ENCODE data around the gene ASTN1.

ASTN1 gene

DNA sequence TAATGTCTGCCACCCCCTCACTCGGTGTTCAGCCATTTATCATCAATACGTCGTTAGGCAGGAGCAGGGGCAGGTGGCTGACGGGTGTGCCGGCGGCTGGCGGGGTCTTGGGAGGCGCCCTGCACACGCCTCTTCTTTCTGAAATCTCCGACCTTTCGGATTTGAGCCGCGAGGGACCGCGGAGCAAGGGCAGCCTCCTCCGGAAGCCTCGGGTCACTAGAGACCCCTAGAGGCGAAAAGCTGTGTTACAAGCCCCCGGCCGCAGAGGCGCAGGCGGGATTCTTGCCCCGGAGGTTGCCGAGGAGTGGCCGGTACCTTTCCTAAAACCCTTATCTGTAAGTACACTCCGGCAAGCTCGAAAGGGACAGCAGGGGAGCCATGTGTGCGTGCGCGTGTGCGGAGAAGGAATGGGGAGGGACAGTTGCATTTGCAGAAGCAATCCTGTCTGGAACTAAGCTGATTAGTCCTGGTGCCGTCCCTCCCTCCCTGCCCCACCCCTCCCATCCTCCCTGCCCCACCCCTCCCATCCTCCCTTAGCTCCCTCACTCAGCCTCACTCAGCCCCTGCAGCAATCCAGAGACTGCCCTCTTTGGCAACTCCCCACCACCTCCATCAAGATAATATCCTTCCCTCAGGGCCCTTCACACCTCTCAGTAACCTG is 17.2 kb upstream of the ASTN1 start:
- H3K9ac ChIP-seq (ENCODE audit: low read length), result no peak overlapping the region
- H3K4me3 ChIP-seq (ENCODE audit: low read length), result no peak overlapping the region
- H3K36me3 ChIP-seq (ENCODE audit: control insufficient read depth, insufficient read depth, low read length), result no peaks in the 10 kb centered on the region

DNA sequence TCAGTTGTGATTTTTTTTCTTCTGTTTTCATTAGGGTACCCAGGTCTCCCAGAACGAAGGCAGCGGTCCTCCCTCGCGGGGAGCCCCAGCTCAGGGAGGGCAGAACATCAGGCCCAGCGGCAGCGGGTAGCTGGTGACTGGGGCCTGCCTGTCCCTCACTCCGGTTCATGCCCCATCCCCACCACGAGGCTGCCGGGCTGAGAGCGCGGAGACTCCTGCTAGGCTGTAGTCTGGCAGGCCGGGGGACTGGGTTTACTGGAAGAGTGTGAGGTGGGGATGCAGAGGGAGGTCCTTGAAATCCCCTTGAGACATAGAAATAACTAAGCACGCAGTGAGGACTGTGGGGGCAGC is 16.7 kb upstream of the ASTN1 start:
- H3K9ac ChIP-seq (ENCODE audit: low read length), result no peak overlapping the region
- H3K36me3 ChIP-seq (ENCODE audit: control insufficient read depth, insufficient read depth, low read length), result no peaks in the 10 kb centered on the region
- no peaks in the 10 kb centered on the region for H3K4me1 ChIP-seq (ENCODE audit: control insufficient read depth, insufficient read depth, low read length)
- H3K27me3 ChIP-seq (ENCODE audit: control insufficient read depth, insufficient read depth, low read length), result no peaks in the 10 kb centered on the region
- no peak overlapping the region for H3K27ac ChIP-seq (ENCODE audit: low read depth, low read length)
- H3K4me3 ChIP-seq (ENCODE audit: low read length), result no peak overlapping the region

More for the DNA sequence above, 17.2 kb upstream of the ASTN1 start:
- Histone ChIP-seq H3K27ac (ENCODE audit: low read depth, low read length) (no peak overlapping the region), H3K4me1 (ENCODE audit: control insufficient read depth, insufficient read depth, low read length) (no peaks in the 10 kb centered on the region), H3K27me3 (ENCODE audit: control insufficient read depth, insufficient read depth, low read length) (no peaks in the 10 kb centered on the region)

DNA sequence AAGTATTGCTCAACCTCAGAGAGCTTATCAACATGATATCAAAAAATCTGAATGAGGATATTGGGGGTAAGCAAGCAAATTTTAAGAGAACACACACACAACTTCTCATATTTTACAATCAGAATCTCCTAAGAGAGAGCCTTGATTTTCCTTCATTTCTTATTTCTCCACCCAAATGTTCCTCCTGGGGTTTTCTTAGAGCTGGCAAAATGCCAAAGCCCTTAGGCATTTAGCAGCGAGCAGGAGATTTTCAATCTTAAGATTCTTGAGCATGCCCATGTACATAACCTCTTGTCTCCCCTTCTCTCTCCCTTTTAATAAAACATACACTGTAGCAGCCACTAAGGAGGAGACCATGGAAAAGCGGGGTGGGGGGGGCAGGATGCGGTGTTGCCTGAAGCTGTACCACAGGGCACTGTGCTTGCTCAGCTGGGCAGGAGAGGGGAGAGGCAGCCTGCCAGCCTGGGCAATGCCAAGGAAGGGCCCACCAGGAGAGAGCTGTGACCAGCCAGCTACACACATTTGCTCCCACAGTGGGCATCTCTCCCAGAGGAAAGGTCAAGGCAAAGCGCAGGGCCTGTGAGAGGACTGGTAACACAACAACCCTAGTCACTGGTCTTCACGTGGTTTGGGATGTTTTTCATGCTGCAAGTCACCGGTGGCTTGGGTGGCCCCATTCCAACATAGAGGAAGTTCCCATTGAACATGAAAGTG is 10.6 kb upstream of the ASTN1 start:
- H3K9ac ChIP-seq (ENCODE audit: low read length), result no peak overlapping the region

DNA sequence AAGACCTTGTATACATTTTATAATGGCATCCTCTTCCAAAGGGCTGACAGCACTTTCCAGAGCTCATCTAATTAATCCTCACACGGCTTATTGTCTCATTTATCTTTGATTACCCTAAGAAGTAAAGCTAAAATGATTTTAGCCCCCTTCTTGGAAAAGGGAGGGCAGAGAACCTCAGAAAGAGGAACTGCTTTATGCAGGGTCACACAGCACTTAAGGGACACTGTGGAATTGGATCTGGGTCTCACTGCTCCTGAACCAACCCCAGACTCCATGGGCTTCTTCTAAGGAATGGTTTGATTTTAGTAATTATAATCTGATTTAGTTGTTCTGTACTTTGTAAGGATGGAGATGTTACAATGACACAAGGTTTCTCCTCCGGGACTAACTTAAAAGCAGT is 9.5 kb upstream of the ASTN1 start:
- Histone ChIP-seq H3K27me3 (ENCODE audit: control insufficient read depth, insufficient read depth, low read length) (peaks cover 10% of the 10 kb centered on the region), H3K9ac (ENCODE audit: low read length) (no peak overlapping the region), H3K4me3 (ENCODE audit: low read length) (no peak overlapping the region), H3K36me3 (ENCODE audit: control insufficient read depth, insufficient read depth, low read length) (no peaks in the 10 kb centered on the region), H3K27ac (ENCODE audit: low read depth, low read length) (no peak overlapping the region), H3K4me1 (ENCODE audit: control insufficient read depth, insufficient read depth, low read length) (no peaks in the 10 kb centered on the region)

More for the DNA sequence above, 10.6 kb upstream of the ASTN1 start:
- no peak overlapping the region for H3K4me3 ChIP-seq (ENCODE audit: low read length)
- no peaks in the 10 kb centered on the region for H3K4me1 ChIP-seq (ENCODE audit: control insufficient read depth, insufficient read depth, low read length)
- H3K27me3 ChIP-seq (ENCODE audit: control insufficient read depth, insufficient read depth, low read length), result peaks cover 10% of the 10 kb centered on the region
- H3K36me3 ChIP-seq (ENCODE audit: control insufficient read depth, insufficient read depth, low read length), result no peaks in the 10 kb centered on the region
- H3K27ac ChIP-seq (ENCODE audit: low read depth, low read length), result no peak overlapping the region

DNA sequence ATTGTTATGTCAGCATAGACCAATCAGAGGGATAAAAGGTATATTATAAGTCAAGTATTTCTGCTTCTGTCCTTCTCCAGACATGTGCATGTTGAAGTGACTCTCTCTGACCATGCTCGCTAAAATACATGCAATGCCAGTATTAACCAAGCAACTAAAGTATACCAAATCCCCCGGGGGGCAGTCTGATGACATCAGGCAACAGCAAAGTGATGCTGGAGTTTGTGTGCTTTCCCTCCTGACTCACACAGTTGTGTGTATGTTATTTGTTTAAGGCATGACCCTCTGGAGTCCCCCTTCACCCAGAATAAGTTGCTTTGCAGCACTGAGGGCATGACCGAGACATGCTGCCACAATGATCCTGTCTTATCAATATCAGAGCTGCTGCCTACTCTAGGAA is 8.4 kb upstream of the ASTN1 start:
- no peaks in the 10 kb centered on the region for H3K36me3 ChIP-seq (ENCODE audit: control insufficient read depth, insufficient read depth, low read length)
- peaks cover 10% of the 10 kb centered on the region for H3K27me3 ChIP-seq (ENCODE audit: control insufficient read depth, insufficient read depth, low read length)
- no peak overlapping the region for H3K9ac ChIP-seq (ENCODE audit: low read length)
- H3K4me1 ChIP-seq (ENCODE audit: control insufficient read depth, insufficient read depth, low read length), result no peaks in the 10 kb centered on the region
- no peak overlapping the region for H3K27ac ChIP-seq (ENCODE audit: low read depth, low read length)
- no peak overlapping the region for H3K4me3 ChIP-seq (ENCODE audit: low read length)

DNA sequence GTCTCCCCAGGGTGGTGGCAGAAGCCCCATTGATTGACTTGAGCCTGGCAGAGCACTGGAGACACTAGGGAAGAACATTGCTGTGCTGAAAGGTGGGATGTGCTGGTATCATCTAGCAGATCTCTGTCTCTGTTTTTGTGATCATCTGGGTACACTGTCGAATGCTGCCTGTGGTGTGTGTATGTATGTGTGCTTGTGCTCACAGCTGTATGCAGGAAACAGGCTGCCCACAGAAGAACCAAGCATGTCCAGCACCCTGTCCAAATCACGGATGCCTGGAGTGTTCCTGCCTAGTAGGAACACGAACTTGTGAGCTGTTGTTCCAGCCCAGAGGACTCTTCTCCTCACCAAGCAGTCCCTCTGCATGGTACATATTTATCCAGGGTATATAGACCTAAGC is 7.8 kb upstream of the ASTN1 start:
- no peaks in the 10 kb centered on the region for H3K4me1 ChIP-seq (ENCODE audit: control insufficient read depth, insufficient read depth, low read length)
- no peak overlapping the region for H3K27ac ChIP-seq (ENCODE audit: low read depth, low read length)
- no peaks in the 10 kb centered on the region for H3K36me3 ChIP-seq (ENCODE audit: control insufficient read depth, insufficient read depth, low read length)
- H3K27me3 ChIP-seq (ENCODE audit: control insufficient read depth, insufficient read depth, low read length), result peaks cover 10% of the 10 kb centered on the region
- no peak overlapping the region for H3K9ac ChIP-seq (ENCODE audit: low read length)
- no peak overlapping the region for H3K4me3 ChIP-seq (ENCODE audit: low read length)

DNA sequence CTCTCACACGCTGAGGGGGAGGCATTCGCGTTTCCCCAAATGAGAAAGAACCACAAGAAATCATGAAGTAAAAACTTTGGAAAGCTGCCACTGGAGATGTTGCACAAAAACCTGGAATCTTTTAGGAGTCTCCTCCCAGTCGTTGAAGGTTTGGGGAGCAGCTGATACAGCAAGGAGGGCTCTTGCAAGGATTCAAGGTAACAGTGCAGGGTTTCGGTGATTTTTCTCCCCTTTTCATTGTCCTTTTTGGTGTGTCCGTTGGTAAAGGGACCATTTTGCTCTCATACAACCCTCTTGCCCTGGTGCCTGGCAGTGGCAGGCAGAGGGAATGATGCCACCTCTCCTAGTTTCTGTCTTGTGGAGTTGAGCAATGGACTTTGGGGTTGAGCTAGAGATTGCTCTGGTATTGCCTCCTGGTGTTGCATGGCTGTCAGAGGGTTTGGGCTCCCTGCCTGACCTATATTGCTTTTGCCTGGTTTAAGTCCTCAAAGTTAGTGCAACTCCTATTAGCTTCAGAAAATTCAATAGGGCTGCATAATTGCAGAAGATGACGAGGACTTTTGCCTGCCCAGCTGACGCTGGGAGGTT is 7.1 kb upstream of the ASTN1 start:
- H3K4me3 ChIP-seq (ENCODE audit: low read length), result no peak overlapping the region

DNA sequence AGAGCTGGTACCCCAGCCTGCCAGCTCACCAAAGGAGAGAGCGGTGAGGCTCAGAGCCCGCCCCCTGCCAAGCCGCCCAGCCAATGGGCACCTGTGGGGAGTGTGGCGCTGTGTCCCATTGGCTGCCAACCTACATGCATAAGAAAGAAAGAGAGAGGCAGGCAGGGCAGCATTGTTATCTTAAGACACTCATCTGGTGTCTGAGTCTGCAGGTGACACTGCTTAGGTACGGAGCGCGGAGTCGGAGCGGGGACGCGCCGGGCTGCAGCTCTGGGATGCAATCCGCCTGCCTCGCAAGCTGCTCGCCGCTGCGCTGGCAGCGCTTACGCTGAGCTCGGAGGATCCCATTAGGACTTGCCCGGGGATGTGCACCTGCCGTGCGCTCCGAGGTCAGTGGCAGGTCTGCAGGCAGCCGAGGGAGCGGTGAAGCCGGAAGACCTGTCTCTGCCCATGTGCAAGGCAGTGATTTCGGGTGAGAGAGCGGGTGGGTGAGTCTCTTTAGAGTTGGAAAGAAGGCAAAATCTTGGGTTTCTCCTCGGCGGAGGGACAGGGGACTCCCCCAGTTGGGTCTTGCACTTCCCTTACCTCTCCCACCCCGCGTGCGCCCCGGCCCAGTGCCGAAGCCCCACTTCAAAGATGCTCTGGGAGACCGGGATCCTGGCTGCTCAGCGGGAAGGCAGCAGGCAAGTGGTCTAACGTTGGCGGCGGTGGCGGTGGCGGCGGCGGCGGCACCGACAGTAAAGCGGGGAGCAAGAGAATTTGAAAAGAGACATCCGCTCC is 6.4 kb upstream of the ASTN1 start, which contains the start of gene BRINP2:
Gene BRINP2, plus strand, starts transcription at position 203 of the 780 bp plus-strand sequence. CDS start 58,919 bp downstream, outside the sequence.
- peak within 1 kb of the TSS; percentile 50 for H3K4me3 ChIP-seq (ENCODE audit: low read length)
- no peaks in the 10 kb centered on the region for H3K4me1 ChIP-seq (ENCODE audit: control insufficient read depth, insufficient read depth, low read length)
- H3K36me3 ChIP-seq (ENCODE audit: control insufficient read depth, insufficient read depth, low read length), result no peaks in the 10 kb centered on the region
- peaks cover 10% of the 10 kb centered on the region for H3K27me3 ChIP-seq (ENCODE audit: control insufficient read depth, insufficient read depth, low read length)
- H3K9ac ChIP-seq (ENCODE audit: low read length), result no peak within 1 kb of the TSS
- H3K27ac ChIP-seq (ENCODE audit: low read depth, low read length), result no peak within 1 kb of the TSS

More for the DNA sequence above, 7.1 kb upstream of the ASTN1 start:
- Histone ChIP-seq H3K27me3 (ENCODE audit: control insufficient read depth, insufficient read depth, low read length) (peaks cover 10% of the 10 kb centered on the region), H3K4me1 (ENCODE audit: control insufficient read depth, insufficient read depth, low read length) (no peaks in the 10 kb centered on the region), H3K36me3 (ENCODE audit: control insufficient read depth, insufficient read depth, low read length) (no peaks in the 10 kb centered on the region), H3K9ac (ENCODE audit: low read length) (no peak overlapping the region), H3K27ac (ENCODE audit: low read depth, low read length) (no peak overlapping the region)

DNA sequence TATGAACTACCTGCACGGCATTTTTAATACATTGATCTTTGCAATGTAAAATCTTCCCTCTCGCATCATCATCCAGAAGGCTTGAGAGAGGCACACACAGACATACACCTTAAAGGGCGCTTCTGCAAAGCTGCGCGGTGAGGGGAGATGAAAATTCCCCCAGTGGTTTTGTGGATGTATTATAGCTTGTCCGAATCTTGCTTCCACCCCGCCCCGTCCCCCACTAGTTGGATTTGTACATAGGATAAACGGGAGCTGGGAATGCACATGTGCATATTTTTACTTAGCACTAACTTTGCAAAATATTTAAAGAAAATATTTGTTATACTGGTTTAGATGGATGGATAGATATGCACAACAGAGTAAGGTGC is 542 bp upstream of the ASTN1 start:
- Histone ChIP-seq H3K27ac (ENCODE audit: low read depth, low read length) (no peak overlapping the region), H3K9ac (ENCODE audit: low read length) (no peak overlapping the region), H3K27me3 (ENCODE audit: control insufficient read depth, insufficient read depth, low read length) (peaks cover 4% of the 10 kb centered on the region), H3K36me3 (ENCODE audit: control insufficient read depth, insufficient read depth, low read length) (no peaks in the 10 kb centered on the region), H3K4me3 (ENCODE audit: low read length) (no peak overlapping the region), H3K4me1 (ENCODE audit: control insufficient read depth, insufficient read depth, low read length) (no peaks in the 10 kb centered on the region)

DNA sequence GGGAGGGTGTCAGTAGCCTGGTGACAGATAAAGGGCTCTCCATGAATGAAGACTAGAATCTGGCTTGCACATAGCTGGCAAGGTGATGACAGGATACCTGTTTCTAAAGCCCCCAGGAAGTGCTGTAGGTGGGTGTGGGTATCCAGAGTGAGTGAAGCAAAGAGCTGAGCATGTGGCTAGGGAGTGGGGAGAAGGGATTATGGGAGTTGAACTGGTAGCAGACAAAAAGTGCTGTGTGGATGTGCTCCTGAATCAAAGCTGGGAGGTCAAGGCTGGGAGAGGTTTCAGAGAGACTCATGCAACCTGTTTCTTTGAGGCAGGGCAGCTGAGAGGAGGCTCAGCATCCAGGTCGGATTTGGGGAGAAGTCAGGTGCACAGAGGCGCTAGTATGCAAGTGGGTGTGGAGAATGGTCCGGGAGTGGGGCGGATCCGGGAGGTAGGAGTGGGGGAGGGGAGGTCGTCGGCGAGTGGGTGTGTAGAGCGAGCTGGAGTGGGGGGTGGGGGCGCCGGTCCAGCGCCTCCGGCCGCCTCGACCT is 600 bp downstream of the ASTN1 start:
- Histone ChIP-seq H3K27me3 (ENCODE audit: control insufficient read depth, insufficient read depth, low read length) (peaks cover 4% of the 10 kb centered on the region), H3K4me1 (ENCODE audit: control insufficient read depth, insufficient read depth, low read length) (no peaks in the 10 kb centered on the region), H3K36me3 (ENCODE audit: control insufficient read depth, insufficient read depth, low read length) (no peaks in the 10 kb centered on the region), H3K9ac (ENCODE audit: low read length) (no peak overlapping the region), H3K27ac (ENCODE audit: low read depth, low read length) (no peak overlapping the region), H3K4me3 (ENCODE audit: low read length) (peak overlapping the region; percentile 7)

DNA sequence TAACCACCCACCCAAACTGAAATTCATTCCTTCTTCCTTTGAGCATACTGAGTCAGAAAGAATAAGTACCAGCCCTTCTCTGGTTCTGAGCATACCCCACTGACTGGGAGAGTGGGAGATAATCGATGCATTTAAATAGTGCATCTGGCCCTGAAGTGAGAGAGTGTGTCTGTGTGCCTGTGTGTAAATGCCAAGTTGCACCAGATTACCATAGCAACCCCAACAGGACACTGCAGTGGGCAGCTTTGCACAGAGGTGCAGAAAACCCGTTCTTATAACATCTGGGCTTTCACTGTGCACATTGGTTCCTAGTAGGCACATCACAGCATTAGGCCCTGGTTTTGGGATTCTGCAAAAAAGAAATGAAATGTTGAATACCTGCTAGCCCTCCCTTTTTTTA is 2.3 kb downstream of the ASTN1 start:
- peaks cover 4% of the 10 kb centered on the region for H3K27me3 ChIP-seq (ENCODE audit: control insufficient read depth, insufficient read depth, low read length)
- H3K4me1 ChIP-seq (ENCODE audit: control insufficient read depth, insufficient read depth, low read length), result no peaks in the 10 kb centered on the region
- H3K9ac ChIP-seq (ENCODE audit: low read length), result no peak overlapping the region
- no peaks in the 10 kb centered on the region for H3K36me3 ChIP-seq (ENCODE audit: control insufficient read depth, insufficient read depth, low read length)
- no peak overlapping the region for H3K4me3 ChIP-seq (ENCODE audit: low read length)
- no peak overlapping the region for H3K27ac ChIP-seq (ENCODE audit: low read depth, low read length)

DNA sequence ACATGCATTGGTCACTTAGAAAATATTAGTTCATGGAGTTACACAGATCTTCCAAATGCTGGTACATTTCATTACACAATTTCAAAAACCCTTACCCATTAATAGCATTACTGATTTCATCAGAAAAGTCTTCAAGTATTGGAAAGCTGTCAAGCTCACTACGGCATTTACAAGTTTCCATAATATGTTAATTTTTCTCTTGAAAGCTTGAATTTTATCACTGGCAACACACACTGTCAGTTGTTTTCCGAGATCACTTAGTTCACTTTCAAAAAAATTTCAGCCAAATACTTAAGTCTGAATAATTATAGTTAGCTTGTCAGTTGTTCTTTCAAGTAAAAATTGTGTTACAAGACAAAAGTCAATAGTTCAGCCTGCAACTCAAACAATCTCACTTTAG is 18.0 kb downstream of the ASTN1 start:
- no peaks in the 10 kb centered on the region for H3K27me3 ChIP-seq (ENCODE audit: control insufficient read depth, insufficient read depth, low read length)
- no peak overlapping the region for H3K9ac ChIP-seq (ENCODE audit: low read length)
- H3K4me3 ChIP-seq (ENCODE audit: low read length), result no peak overlapping the region
- H3K36me3 ChIP-seq (ENCODE audit: control insufficient read depth, insufficient read depth, low read length), result no peaks in the 10 kb centered on the region
- H3K27ac ChIP-seq (ENCODE audit: low read depth, low read length), result no peak overlapping the region
- H3K4me1 ChIP-seq (ENCODE audit: control insufficient read depth, insufficient read depth, low read length), result no peaks in the 10 kb centered on the region
